ENCODE data around the gene PICK1.

GRCh38 chr22:38071421-38072321 is 14.5 kb downstream of the PICK1 start:
- TF ChIP-seq CTCF (IDR thresholded peaks at IDR 0.05; ENCODE audit: control extremely low read depth in 1 of 3, insufficient read depth in 1 of 3, low read depth in 1 of 3, low read length in 3 of 3) (no peak), ZNF274 (IDR thresholded peaks at IDR 0.05; ENCODE audit: borderline replicate concordance, extremely low read depth, low read length) (no peak), POLR2AphosphoS5 (IDR thresholded peaks at IDR 0.05; ENCODE audit: low read depth, low read length) (no peak), USF2 (IDR thresholded peaks at IDR 0.05; ENCODE audit: low read length) (no peak), EZH2 (IDR thresholded peaks at IDR 0.05; ENCODE audit: low read depth, low read length, severe bottlenecking) (no peak)
